ENCODE measurements around the gene AKR1C8.
"Not testable (repeated sequence)": the region's sequence is repeated elsewhere in the genome, so short reads cannot be mapped to it uniquely, and the experiment has no call there.

Gene AKR1C8

GRCh38 chr10:5165738-5166137 lies 19.2 kb downstream of the AKR1C8 start:
- DNase-seq: no peak

- no peak for DNase-seq
These were observed 21.5 kb downstream of the AKR1C8 start for GRCh38 chr10:5163487-5163886.

GRCh38 chr10:5159126-5159525 lies 25.8 kb downstream of the AKR1C8 start:
- no peak for DNase-seq

- DNase-seq: no peak
These were observed 27.4 kb downstream of the AKR1C8 start for GRCh38 chr10:5157501-5157900.

- no peak for DNase-seq
These were observed 29.0 kb downstream of the AKR1C8 start for GRCh38 chr10:5155951-5156350.

GRCh38 chr10:5151076-5151475 lies 33.9 kb downstream of the AKR1C8 start:
- no peak for DNase-seq

GRCh38 chr10:5148678-5149032 lies 36.3 kb downstream of the AKR1C8 start:
- DNase-seq: no peak

- DNase-seq: no peak
These were observed 36.8 kb downstream of the AKR1C8 start for GRCh38 chr10:5147981-5148677.

- no peak for DNase-seq
These were observed 37.5 kb downstream of the AKR1C8 start for GRCh38 chr10:5147255-5147980.

- no peak for DNase-seq
These were observed 38.1 kb downstream of the AKR1C8 start for GRCh38 chr10:5146920-5147254.

GRCh38 chr10:5143137-5143536 lies 41.8 kb downstream of the AKR1C8 start:
- no peak for DNase-seq

GRCh38 chr10:5142199-5142598 lies 42.8 kb downstream of the AKR1C8 start:
- DNase-seq: no peak

- not testable (repeated sequence) for DNase-seq
These were observed 47.3 kb downstream of the AKR1C8 start for GRCh38 chr10:5137699-5138098.

GRCh38 chr10:5136468-5137087 lies 48.4 kb downstream of the AKR1C8 start:
- DNase-seq: no peak

GRCh38 chr10:5135581-5135980 lies 49.4 kb downstream of the AKR1C8 start:
- no peak for DNase-seq

GRCh38 chr10:5125315-5126044 lies 59.5 kb downstream of the AKR1C8 start:
- no peak for DNase-seq

- no peak for DNase-seq
These were observed 61.1 kb downstream of the AKR1C8 start for GRCh38 chr10:5123886-5124285.

GRCh38 chr10:5119997-5120396 lies 65.0 kb downstream of the AKR1C8 start:
- DNase-seq: not testable (repeated sequence)

GRCh38 chr10:5117026-5117425 lies 67.9 kb downstream of the AKR1C8 start:
- DNase-seq: no peak

- no peak for DNase-seq
These were observed 68.3 kb downstream of the AKR1C8 start for GRCh38 chr10:5116621-5117020.

- DNase-seq: not testable (repeated sequence)
These were observed 75.1 kb downstream of the AKR1C8 start for GRCh38 chr10:5109861-5110260.

GRCh38 chr10:5108658-5109416 lies 76.1 kb downstream of the AKR1C8 start:
- no peak for DNase-seq

All from NCI-H2107 (cell line).